SK-N-DZ (cell line): ENCODE data around the gene PRSS53.

Experiments
- DNase-seq: peaks from one replicate; pipeline ENCODE4 v3.0.0-alpha.2; 2015; ENCODE audit warnings: low spot score

Gene PRSS53

GRCh38 chr16:31050280-31051030, 38.3 kb downstream of the PRSS53 start:
- no peak for DNase-seq

DNA sequence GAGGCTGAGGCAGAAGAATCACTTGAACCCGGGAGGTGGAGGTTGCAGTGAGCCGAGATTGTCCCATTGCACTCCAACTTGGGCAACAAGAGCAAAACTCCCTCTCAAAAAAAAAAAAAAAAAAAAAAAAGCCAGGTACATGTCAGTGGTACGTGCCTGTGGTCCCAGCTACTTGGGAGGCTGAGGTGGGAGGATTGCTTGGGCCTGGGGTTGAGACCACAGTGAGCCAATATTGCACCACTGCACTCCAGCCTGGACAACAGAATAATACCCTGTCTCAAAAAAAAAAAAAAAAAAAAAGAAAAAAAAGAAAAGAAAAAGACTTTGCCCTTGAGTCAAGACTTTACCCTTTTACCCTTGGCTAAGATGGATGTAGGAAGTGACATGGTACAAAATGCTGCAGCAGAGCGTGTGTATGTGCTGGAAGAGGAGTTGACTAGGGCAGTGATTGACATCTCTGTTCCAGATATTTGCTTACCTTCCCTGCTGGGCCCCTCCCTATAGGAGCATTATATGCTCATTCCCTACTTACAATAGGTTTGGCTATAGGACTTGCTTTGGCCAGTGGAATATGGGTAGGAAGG, 44.8 kb downstream of the PRSS53 start:
- DNase-seq: no peak

- no peak for DNase-seq
Observed at GRCh38 chr16:31043352-31043751, 45.4 kb downstream of the PRSS53 start.

- no peak for DNase-seq
Observed at GRCh38 chr16:31042866-31043265, 45.9 kb downstream of the PRSS53 start.

DNA sequence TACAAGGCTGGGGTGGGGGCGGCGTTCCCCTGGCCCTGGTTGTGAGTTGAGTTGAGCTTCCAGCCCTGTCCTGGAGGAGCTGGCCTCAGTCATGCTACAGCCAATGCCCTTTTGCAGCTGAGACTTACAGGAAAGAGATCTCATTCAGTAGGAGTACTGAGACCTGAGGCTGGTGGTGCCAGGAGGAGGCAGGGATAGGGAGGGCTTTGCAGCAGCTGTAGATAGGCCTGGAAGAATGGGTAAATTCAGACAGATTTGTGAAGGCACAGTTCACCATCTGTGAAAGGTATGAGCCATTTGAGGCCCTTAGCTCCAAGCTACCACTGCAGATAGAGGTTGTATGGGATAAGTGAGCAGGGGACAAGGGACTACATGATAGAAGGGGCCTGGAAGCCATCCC, 49.8 kb downstream of the PRSS53 start:
- no peak for DNase-seq

DNA sequence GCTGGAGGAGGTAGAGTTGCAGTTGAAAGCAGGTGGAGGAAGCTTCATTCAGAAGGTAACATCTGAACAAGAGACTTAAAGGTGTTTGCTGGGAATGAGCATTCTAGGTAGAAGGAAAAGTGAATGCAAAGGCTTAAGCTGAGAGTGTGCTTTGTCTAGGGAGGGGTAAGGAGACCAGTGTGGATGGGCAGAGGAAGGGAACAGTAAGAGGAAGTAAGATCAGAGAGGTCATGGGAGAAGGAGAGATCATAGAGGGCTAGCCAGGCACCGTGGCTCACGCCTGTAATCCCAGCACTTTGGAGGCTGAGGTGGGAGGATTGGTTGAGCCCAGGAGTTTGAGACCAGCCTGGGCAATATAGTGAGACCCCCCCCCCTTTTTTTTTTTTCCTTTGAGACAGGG, 52.1 kb downstream of the PRSS53 start:
- DNase-seq: no peak

- peak; percentile 84 for DNase-seq
Observed at GRCh38 chr16:31033709-31034492, 54.8 kb downstream of the PRSS53 start.
